IPS DF 4.7 (cell line): ENCODE results near the gene ST7.

ENCODE experiments used
- DNase-seq: peaks from one replicate; pipeline ENCODE4 v3.0.0-alpha.2; 2013; ENCODE audit warnings: low spot score; ENCODE audit errors: extremely low read depth

ST7 gene

DNA sequence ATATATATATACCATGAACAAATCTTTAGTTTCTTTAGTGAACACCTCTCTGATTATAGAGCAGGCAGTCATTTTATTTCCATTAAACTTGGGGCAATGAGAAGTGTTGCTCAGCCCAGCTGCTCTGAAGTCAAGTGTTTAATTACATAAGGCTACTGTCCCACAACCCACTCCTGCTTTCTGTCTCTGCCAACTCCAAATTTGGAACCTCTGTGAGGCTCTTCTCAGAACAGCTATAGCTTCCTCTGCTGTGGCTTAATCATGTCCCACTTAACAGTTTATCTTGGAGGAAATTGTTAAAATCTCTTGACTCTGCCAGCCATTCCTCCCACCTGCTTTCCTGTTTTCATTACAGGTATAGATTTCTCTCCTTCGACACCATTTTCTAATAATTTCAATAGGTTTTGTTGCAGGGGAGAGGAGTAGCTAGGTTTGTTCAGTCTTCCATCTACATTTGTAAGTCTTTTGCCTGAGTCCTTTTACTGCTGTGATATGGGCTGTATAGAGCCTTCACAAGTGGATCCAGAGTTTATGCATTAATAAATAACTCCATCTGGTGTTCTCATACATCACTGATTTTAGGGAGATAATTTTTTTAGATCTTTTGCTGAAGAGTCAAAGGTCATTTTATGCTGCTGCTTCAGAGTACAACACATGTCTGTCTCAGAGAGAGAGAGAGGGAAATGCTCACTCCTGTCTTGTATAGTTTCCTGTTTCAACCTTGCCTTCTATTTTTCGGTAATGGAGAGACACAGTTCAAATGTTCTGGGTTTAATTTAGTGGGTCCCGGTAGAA is 199.1 kb downstream of the ST7 start:
- no peak for DNase-seq

DNA sequence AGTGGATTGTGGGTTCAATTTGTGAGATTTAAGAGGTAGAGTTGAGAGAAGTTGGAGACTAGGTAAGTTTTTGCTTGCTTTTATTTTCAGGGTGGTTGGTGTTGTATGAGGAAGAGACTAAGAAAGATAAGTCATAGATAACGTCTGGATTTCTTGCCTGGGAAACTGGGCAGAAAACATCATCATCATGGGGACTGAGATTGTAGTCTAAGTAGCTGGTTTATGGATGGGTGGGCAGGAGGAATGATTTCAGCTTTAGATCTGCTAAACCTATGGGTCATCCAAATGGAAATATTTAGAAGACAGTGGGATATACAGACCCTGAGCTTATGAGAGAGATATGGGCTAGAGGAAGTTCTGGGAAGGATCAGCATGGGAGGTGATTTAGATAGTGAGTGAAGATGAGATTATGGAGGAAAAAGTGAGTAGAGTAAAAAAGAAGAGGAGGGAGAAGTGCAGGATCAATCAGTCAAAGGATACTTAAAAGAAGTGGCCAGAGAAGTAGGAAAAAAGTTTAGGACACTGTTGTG is 199.8 kb downstream of the ST7 start:
- no peak for DNase-seq

DNA sequence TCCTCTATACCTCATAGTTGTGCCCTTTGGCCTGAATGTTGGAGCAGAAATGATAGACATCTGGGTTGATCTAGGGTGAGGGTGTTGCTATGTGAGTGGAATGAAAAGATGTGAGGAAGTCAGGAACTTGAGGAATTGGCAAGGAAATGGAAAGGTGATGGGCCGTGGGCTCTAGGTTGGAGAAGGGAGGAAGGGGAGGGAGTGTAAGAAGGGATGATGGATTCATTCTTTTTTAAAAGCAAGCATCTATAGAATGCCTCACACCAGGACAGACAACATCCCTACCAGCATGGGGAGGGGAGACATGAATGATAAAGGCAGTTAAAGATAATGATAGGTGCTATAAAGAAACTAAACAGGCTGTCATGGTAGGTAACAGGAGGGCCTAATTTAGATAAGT is 201.4 kb downstream of the ST7 start:
- no peak for DNase-seq

DNA sequence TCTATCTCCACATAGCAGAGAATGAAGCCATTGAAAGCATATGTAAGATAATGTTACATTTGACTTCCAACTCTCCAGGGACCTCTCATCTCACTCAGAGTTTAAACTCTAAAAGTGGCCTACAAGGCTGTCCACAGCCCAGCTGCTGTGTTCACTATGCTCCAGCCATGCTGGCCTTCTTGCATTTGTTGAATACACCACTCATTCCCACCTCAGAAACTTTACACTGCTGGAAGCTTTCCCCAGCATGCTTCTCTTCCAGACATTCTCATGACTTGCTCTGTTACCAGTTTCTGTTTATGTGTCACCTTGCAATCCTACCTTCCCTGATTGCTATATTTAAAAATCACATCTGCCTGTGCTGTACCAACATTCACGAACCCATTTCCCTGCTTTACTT is 202.4 kb downstream of the ST7 start:
- DNase-seq = no peak

DNA sequence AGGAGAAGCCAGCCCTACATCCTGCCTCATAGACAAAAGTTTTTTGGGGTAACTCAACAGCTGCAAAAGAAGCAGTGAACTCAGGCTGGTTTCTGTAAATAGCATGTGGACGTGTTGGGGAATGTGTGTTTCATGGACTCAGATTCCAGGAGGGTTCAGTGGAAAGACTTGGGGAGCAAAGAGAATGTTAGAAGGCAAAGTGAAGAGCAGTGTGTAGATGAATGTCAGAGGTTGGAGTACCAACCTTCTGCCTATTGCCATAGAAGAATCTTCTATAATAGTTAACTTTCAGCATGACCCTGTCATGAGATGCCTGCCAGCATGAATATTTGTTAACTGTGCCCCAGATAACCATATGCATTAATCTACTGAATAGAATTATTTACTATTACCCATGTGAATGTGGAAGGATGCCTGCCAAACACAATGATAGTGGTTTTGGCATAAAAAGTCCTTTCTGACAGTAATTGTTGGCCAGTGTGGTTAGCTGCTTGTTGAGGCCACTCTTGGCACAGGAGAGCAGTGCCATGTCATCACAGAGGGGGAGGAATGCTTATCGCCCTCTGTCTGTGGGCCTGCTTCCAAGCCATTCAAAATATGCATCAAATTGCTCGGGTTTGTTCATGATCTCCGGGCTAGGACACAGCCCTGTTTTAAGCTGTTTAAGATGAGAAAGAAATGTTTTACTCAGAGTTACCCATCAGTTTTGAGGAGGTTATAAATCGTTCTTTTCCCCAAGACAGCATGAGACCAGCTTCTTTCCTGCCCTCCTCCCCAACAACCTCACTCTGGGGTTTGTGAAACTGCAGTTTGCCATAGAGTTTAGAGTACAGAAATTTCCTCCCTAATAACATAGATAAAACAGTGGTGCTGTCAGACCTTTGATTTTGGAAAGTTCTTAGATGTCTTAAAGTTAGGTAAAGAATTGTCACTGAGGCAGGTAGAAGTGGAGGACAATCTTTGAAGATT is 204.2 kb downstream of the ST7 start:
- no peak for DNase-seq

DNA sequence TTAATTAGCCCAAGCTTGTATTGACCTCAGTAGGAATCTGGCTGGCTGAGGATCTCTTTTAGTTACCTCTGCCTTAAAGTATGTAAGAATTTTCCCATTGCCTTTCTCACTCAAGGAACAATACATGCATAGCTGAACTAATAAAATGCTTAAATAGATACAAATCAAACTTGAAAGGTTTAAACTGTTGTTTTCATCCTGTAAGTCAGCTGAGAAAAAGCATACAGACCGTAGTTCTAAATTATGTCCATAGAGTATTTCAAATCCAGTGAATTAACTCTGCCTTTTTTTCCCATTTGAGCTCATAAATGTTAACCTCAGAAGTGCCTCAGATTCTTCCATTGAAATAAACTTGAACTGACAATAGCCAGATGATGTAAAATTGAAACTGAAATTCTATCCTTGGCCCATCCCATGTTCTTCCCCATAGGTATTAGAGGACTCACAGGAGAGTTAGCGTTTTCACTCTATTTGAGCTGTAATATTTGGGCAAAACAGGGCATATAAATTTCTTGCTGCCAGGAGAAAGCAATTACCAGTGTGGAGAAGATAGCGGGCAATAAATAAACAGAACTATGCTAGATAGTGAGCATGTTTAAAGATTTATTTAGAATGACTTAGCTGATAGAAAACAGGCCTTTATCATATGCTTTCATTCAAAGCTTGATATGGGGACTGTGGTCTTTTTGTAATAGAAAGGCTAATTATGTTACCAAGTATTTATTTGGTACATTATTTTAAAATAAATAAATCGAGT is 205.8 kb downstream of the ST7 start:
- DNase-seq = no peak

DNA sequence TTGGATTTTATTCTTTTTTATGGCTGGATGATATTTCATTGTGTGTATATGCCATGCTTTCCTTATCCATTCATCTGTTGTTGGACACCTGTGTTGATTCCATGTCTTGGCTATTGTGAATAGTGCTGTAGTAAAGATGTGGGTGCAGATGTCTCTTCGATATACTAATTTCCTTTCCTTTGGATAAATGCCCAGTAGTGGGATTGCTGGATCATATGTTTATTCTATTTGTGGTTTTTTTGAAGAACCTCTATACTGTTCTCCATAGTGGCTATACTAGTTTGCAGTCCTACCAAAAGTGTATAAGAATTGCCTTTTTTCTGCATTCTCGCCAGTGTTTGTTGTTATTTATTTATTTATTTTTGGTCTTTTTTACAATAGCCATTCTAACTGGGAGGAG is 209.8 kb downstream of the ST7 start:
- no peak for DNase-seq

DNA sequence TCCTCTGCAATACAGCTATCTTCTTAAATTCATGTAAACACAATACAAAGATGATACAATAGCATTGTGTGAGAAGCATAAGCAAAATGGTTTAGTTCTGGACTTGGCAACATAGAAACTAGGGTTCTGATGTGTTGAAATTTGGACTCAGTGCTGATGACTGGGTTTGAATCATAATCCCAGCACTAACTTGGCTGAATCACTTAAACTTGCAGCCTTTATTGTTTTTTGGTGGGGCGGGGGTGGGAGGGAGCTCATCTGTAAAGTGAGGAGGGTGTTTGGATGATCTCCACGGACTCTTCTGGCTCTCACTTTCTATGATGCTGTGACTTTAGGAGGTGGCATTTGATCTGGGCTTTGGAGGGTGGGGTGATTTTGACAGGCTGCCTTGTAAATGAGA is 211.3 kb downstream of the ST7 start:
- DNase-seq = no peak

DNA sequence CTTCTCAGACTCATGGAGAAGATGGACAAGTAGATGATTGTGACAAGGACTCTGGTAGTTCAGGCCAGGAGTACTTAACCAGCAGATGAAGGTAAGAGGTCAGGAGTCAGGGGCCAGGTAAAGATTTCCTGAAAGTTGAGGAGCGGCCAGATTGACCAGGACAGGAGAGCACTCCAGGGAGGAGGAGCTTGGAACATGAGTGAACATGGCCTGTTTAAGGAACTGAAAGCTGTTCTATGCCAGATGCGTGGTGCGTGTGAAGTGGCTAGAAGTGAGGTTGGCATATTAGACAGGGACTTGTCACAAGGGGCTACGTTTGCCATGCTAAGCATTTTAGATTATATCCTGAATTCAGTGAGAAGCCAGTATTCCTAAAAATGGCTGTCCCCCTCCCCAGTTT is 212.4 kb downstream of the ST7 start:
- DNase-seq = no peak

DNA sequence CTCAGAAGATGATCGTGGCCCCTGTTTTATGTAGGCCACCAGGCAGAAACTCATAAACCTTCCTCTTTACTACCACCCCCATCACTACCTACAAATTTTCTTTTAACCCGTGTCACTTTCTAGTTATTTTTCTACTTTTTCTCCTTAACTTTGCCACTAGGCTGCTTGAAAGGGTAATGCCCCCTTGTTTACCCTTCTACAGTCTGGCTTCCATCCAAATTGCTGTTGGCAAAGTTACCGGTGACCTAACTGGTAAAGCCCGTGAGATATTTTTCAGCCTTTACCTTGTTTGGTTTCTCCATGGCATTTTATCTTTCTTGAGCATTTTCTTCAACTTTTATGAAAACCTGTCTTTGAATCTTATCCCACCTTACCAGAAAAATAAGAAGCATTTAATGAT is 216.6 kb downstream of the ST7 start:
- DNase-seq = no peak

DNA sequence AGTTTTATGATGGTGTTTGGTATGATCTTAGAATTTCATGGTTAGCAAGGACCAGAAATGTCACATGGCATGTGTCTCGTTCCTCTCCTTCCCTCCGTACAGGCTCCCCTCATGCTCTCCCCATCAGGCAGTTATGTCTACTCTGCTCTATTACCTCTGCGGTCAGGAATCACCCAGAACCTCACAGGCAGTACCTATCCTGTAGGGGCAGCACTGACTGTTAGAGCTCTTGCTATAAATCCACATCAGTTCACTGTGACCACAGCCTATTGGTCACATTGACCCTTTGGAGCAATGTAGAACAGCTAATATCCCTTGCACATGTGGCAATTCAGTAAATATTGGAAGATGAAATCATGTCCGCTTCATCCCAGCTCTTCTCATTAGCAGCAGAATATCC is 217.8 kb downstream of the ST7 start:
- no peak for DNase-seq

DNA sequence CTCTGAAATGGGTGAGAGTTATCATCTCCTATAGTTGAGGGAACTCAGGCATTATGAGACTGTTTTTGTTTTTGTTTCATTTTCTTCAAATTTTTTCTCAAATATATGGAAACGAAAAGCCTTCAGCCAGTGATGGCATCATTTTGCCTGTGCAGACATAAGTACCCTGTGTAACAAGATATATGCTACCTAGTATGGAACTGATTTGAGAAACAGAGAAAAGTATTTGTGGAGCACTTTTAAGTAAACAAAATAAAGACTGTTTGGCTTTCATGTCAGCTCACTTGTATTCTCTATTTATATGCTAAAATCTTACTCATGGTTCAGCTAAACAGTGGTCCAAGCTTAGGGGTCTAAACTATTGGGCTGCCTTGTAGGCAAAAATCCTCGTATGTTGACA is 219.0 kb downstream of the ST7 start:
- no peak for DNase-seq

DNA sequence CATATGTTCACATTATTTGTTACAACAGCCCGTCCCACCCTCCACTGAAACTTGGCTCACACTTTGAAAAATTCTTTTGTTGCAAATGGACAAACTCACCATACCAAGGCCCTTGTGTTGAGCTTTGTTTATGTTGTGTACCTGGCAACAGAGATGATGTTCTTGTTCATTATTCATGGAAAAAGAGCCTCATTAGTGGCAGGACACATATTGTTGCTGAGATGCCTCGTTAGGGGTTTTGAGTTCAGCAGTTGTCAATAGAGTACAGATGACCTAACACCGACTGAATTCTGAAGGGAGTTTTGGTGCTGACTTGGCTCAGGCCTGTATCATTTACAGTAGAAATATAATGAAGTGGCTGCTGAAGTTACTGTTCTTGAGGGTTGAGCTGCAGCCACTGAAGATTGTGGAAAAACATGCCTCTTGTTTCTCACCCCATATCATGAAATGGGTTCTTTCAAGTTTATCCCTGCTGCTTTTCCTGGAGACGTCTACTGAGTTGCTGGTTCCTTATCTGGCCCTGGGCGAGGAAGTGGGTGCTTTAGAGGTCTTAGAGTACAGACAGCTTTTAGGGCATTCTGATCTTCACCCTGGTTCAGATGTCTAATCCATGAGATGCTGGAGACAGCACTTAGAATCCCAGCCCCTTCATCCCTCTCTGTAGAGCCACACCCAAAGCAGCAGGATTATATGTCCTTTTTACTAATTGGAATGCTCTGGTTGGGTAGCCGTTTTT is 219.9 kb downstream of the ST7 start:
- no peak for DNase-seq

DNA sequence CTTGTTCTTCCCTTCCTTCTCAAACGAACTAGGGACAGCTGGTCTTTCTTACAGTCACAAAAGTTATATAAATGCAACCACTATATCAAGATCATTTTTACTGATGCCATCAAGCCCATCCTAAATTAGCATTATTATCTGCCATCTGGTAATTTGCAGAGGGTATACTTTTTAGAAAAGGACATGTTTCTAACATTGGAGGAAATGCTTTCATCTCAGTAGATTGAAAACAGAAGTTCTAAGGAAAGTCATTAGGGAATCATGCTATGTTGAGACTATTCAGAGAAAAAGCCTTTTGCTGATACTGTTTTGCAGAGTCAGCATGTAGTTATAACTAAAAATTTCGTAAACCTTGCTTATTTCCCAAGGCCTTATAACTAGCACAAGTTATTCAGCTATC is 222.9 kb downstream of the ST7 start:
- DNase-seq = no peak

DNA sequence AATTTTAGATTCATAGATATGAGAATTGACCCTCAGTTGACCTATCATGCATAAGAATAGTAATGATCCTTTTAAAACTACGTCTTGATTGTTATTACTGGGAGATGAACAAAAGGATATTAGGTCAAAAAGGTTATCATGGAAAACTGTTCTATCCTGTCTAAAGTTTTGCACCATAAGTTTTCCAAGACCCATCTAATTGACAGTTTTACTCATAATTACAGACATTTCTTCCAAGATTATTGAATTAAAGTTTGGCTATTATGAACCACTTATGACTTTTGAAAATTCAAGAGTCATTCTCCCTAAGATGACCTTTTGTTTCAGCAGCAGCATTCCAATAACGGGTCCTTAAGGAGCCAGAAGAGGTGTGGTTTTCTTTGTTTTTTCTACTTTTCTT is 225.3 kb downstream of the ST7 start:
- no peak for DNase-seq

DNA sequence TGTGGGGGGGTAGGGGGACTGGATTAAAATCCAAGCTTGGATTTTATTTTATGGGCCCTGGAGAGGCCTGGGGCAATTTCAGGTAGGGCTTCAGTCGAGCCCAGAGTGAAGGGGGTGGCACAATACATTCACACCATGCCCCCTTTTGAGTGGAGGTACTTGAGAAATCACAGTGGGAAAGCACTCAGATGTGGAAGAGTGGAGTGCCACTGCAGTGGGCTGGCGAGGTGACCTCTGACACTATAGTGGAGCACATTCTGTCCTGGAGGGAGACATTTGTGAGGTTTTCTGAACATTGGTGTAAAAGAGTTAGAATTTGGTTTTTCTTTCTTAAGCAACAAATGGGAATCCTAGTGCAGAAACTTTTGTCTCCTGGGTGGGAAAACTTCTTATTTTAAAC is 226.4 kb downstream of the ST7 start:
- no peak for DNase-seq

DNA sequence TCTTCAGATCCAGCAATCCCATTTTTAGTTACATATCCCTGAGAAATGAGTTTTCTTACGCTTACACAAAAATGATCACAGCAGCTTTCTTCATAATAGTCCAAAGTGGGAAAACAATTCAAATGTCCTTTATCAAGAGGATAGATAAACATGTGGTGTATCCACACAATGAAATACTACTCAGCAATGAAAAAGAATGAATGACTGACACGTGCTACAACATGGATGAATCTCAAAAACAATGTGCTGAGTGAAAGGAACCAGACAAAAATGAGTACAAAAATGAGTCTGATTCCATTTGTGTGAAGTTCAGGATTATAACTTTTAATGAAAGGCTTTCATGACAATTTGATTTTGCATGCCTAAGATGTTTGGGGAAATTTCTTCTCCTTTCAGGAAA is 230.4 kb downstream of the ST7 start:
- DNase-seq = no peak

DNA sequence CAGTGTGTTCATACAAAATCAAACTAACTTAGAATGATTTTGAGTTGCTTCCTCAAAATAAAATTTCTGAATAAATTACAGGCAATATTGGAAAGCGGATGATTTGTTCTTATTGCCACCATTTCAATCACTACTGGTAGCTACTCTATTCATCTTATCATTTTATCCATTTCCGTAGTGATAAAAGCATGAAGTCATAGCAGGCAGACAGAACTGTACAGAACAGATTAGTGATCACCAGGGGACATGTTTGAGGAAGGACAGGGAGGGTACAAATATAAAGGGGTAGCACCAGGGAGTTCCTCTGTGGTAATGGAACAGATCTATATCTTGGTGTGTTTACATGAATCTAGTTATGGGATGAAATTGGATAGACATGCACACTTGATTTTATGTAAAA is 231.1 kb downstream of the ST7 start:
- no peak for DNase-seq

DNA sequence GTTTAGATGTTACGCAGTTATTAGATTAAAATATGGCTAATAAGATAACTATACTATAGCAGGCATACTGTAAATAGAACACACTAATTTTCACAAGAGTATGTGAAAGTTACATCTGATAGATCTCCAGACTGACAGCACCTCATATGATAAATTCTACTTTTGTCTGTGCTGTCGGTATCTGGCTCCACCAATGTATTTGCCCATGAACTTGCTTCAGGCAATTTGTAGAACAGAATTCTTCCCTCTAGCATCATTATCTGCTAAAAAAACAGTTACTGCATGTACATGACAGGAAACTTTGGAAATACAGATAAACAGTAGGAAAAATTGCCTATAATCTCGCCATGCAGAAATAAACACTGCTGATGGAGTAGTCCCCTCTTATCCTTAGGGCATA is 231.8 kb downstream of the ST7 start:
- no peak for DNase-seq

DNA sequence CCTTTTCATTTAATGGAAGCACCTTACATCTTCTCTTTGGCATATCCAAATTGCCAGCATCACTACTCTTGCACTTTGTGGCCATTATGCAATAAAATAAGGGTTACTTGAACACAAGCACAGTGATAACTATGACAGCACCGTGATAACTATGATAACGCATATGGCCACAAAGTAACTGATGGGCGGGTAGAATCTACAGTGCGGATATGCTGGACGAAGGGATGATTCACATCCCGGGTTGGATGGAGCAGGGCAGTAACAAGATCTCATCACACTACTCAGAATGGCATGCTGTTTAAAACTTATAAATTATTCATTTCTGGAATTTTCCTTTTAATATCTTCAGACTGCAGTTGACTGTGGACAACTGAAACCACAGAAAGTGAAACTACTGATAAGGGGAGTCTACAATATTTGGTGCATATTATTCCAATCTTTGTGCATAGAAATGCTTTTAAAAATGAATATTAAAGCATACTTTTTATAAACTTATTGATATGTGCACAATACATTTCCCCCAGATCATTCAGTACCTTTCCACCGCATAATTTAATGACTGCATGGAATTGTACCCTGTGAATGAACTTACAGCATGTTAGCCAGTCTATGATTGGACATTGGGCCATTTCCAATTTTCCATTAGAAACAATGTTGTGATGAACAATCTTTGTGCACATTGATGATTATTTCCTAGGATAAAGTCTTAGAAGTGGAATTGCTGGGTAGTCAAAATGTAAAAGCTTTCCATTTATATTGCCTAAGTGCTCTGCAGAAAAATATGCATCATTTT is 233.1 kb downstream of the ST7 start:
- DNase-seq = no peak
